ENCODE measurements around the gene KCNJ6.
"Not testable (repeated sequence)": the region's sequence is repeated elsewhere in the genome, so short reads cannot be mapped to it uniquely, and the experiment has no call there.

Gene KCNJ6

DNA sequence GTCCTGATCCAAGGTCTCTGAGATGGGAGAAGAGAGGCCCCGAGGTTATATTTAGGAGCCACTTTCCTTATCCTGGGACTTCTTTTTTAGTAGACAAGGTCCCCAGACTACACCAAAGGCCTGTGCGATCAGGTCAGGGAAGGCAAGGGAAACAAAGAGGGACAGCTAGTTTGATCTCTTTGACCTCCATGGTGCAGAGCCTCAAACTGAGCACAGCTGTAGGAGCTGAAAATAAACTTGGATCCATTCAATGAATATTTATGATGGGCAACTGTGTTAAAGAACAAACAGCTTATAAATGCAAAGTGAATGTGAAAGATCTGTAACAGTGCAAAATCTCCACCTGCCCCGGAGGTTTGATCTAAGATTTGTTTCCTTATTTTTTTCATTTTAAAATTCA lies 293.1 kb downstream of the KCNJ6 start:
- in situ Hi-C loops (cut with HindIII; ENCODE audit: low sequenced_read_pairs), result no loop called here

DNA sequence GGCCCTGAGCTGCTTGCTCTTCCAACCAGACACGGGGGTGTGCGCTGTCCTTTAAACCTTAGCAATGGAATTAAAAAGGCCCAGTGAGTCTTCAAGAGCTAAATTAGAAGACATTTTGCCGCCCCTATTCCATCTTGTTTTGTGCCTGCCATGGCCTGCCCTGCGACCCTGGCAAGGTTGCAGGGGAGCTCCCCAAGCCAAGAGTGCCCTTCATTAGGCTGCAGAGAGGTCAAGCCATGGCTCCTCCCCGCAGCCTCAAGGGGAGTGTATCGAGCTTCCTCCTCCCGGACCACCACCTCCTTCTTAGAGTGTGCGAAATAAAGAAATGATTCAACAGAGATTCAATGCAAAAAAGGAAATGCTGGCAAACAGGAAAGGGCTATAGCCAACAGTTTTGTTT lies 293.5 kb downstream of the KCNJ6 start:
- in situ Hi-C loops (cut with HindIII; ENCODE audit: low sequenced_read_pairs), result no loop called here

DNA sequence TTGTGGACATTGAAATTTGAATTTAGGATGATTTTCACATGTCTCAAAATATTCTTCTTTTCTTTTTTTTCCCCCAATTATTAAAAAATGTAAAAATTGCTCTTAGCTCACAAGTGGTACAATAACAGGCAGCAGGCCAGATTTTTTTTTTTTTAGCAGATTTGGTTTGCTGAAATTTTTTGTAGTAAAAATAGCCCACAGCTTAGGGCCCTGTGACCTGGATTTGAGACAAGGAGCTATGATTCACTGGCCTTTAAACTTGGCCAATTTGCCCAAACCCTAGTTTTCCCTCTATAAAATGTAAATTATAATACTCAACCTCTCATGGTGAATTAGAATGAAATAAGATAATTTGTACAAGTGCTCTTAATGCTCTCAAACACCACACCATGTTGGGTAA lies 295.9 kb downstream of the KCNJ6 start:
- in situ Hi-C loops (cut with HindIII; ENCODE audit: low sequenced_read_pairs), result no loop called here

DNA sequence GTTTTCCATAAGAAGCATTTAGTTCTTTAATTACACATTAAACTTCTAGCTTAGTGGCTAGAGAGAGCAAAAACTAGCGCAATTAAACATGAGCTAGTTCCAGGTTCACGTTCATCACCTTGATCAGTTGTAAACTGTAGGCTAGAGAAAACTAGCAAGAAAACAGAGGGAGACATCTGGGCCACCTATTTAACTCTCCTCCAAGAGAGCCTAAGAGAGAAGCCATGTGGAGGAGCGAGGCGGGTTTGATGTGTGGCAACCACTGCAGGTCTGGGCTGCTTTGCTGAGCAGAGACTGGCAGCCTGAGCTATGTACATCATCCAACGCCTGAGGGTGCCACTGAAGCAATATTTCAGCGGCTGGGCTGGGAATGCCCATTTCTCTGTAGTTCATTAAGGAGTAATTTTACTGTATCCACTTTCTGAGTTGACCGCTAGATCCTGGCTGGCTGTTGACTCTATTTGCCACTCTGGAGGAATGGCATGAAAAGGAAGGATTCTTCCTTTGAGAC lies 296.7 kb downstream of the KCNJ6 start:
- in situ Hi-C loops (cut with HindIII; ENCODE audit: low sequenced_read_pairs), result loop anchor here (10.0 kb wide), 1 partner anchor 735 kb away; no protein-coding TSS in a partner anchor

DNA sequence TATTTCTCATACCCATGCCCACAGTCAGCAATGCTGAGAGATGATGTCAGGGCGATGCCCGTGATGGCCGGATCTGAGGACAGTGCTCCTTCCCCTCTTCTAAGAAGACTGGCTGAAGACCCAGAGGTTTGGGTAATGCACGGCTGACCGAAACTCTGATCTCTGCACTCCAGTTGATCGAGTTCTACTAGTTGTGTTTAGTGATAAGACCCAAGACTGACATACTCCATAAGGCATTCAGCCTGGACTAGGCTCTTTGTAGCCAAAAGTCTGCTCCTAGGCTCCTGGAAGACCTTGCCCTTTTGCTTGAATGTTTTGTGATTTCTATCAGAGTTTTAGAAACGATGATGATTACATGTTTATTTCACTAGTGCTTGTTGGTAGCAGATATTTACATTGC lies 298.2 kb downstream of the KCNJ6 start:
- in situ Hi-C loops (cut with HindIII; ENCODE audit: low sequenced_read_pairs), result loop anchor here (10.0 kb wide), 1 partner anchor 737 kb away; no protein-coding TSS in a partner anchor

DNA sequence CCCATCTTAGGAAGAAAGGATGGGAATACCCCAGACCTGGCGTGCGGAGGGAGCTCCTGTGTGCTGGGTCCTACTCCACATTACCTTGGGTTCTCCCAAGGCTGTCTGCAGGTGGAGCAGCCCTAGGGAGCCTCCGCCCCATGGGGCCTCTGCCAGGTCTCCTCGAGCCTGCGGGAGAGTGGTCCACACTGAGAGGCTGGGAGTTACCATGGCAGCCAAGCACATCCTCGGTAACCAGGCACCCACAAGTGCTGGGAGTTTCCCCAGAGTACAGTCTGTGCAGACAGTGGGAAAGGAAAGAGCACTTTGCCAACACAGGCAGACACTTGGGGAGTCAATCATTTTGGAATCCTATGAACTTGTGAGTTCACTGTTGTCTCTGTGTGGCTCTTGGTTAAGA lies 300.3 kb downstream of the KCNJ6 start:
- in situ Hi-C loops (cut with HindIII; ENCODE audit: low sequenced_read_pairs), result loop anchor here (10.0 kb wide), 1 partner anchor 739 kb away; no protein-coding TSS in a partner anchor

DNA sequence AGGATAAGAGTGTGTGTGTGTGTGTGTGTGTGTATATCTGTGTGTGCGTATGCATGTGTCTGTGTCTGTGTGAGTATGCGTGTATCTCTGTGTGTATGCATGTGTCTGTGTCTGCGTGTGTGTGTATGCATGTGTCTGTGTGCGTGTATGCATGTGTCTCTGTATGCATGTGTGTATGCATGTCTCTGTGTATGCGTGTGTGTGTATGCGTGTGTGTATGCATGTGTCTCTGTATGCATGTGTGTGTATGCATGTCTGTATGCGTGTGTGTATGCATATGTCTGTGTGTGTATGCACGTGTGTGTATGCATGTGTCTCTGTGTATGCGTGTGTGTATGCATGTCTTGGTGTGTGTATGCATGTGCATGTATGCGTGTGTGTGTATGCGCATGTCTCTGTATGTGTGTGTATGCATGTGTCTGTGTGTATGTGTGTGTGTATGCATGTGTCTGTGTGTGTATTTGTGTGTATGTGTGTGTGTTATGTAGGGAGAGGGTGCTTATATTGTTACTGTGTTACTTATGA lies 301.8 kb downstream of the KCNJ6 start:
- in situ Hi-C loops (cut with HindIII; ENCODE audit: low sequenced_read_pairs), result loop anchor here (10.0 kb wide), 1 partner anchor 740 kb away; no protein-coding TSS in a partner anchor

DNA sequence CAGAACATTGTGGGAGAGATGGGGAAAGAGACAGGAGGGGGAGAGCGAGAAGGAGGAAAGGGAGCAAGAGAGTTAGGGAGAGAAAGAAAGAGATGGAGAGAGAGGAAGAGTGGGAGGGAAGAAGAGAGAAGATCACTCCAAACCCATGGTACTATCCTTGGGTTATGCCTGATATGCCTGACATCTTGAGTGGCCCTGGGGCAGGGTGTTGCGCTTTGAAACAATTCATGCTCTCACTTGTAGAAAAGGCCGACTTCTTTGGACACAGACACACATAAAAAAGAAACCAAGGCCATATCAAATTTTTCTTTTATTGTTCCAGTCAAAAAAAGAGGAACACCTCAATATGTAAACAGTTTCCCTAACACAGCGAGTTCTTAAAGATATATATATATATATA lies 309.2 kb downstream of the KCNJ6 start:
- in situ Hi-C loops (cut with HindIII; ENCODE audit: low sequenced_read_pairs), result no loop called here

DNA sequence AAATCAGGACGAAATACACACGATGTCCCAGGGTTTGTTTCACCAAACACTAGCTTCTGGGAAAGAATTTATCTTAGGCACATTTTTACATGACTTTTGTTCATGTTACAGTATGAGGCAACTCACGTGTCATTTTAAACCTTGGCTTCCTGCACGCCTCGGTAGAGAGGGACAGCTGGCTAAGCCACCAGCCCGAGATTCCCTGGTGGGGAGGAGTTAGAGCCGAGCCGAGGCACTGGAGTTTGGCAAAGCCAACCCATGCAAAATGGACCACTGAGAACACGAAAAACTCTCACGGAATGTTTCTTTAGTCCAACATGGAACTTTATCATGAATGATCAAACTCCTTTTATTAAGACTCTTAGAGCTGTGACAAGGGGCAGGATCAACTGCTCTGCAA lies 309.7 kb downstream of the KCNJ6 start:
- in situ Hi-C loops (cut with HindIII; ENCODE audit: low sequenced_read_pairs), result no loop called here

DNA sequence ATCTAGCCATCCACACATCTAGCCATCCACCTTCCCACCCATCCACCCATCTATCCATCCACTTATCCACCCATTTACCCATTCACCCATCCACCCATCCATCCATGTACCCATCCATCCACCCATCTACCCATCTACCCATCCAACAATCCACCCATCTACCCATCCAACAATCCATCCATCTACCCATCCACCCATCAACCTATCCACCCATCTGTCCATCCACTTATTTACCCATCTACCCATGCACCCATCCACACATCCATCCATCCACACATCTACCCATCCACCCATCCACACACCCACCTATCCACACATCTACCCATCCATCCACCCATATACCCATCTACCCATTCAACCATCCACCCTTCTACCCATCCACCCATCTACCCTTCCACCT lies 311.3 kb downstream of the KCNJ6 start:
- in situ Hi-C loops (cut with HindIII; ENCODE audit: low sequenced_read_pairs), result no loop called here

DNA sequence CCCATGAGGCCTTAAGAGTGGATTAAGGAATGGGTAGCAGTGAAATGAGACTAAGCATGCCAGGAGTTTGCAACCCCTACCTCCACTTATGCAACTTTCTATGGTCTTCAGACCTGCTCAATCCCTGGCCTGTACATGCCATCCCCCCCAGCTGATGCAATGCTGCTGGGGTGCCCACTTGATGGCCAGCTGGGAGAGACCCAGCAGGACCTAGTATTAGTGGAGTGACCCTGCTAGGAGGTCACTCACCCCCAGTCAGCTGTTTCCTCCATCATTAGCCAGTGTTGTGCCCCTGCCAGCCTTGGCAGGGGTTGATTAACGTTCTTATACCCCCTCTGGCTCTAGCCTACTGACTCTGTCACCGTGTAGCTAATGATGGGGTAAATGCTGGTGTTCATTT lies 313.1 kb downstream of the KCNJ6 start:
- in situ Hi-C loops (cut with HindIII; ENCODE audit: low sequenced_read_pairs), result no loop called here

DNA sequence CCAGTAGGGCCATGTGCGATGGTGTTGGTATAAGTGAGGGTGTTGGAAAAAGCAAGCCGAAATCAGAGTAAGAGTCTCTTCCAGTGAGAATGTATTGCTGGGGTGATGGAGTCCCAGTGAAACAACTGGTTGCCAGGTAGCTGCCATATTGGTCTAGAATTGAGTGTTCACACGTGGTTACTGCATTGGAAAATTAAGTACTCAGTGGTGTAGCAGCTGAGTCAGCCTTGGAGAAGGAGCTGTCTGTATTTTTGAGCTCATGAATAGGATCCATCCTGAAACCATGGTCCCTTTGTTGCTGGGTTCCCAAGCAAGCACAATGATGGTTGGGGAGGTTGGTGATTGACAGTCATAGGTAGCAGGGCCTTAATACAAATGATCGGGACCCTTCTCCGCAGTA lies 314.3 kb downstream of the KCNJ6 start:
- in situ Hi-C loops (cut with HindIII; ENCODE audit: low sequenced_read_pairs), result no loop called here

DNA sequence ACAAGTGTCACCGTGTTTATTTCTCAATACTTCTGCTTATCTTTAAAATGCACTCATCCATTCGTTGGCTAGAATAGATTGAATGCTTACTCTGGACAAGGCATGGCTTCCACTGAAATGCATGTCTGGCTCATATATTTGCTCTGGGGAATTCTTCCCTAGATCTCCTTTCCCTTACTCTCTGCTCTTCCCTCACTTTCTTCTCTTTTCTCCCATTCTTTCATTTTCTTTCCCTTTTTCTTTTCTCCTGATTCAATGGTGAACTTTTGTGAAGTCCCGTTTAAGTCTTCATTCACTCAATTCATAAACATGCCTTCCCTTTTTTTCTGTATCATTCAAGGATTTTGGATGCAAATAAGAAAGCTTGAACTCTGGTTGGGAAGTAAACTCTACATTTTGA lies 315.2 kb downstream of the KCNJ6 start:
- in situ Hi-C loops (cut with HindIII; ENCODE audit: low sequenced_read_pairs), result no loop called here

DNA sequence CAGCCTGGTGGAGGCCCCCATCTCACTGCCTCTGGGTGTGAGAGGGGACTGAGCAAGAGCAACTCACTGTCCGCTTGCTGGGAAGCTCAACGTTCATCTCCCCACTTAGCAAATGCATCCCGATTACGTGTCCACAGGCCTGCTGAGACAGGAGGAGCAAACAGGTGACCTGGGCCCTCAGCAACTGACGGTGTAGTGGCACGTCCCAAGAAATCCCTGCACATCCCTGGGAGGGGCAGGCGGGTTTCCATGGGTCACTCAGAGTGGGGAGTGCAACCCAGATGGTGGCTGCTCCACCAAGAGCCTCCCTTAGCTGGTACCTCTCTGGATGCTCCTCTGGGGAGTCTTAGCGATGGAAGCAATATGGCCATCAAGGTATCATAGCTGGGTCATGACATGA lies 320.3 kb downstream of the KCNJ6 start:
- in situ Hi-C loops (cut with HindIII; ENCODE audit: low sequenced_read_pairs), result no loop called here

DNA sequence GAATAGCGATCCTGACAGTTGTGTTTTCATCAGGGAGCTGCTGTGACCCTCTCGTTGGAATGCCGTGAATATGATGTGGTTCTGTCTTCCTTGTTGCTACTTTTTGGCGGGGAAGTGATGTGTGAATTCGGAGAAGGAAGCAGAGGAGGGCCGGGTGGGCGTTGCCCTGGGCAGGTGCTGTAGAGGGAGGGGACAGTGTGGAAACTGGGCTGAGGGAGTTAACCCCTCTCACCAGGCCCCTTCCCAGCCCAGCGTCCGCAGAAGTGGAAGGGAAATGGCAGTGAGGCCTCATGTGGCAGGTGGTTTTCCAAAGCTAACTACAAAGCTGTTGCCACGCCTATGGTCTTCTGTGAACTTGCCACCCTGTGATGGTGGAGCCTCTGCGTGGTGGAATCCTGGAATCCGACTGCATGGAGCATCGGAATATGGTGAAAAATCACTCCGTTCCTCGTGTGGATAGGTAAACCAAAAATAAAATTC lies 321.7 kb downstream of the KCNJ6 start:
- in situ Hi-C loops (cut with HindIII; ENCODE audit: low sequenced_read_pairs), result no loop called here

DNA sequence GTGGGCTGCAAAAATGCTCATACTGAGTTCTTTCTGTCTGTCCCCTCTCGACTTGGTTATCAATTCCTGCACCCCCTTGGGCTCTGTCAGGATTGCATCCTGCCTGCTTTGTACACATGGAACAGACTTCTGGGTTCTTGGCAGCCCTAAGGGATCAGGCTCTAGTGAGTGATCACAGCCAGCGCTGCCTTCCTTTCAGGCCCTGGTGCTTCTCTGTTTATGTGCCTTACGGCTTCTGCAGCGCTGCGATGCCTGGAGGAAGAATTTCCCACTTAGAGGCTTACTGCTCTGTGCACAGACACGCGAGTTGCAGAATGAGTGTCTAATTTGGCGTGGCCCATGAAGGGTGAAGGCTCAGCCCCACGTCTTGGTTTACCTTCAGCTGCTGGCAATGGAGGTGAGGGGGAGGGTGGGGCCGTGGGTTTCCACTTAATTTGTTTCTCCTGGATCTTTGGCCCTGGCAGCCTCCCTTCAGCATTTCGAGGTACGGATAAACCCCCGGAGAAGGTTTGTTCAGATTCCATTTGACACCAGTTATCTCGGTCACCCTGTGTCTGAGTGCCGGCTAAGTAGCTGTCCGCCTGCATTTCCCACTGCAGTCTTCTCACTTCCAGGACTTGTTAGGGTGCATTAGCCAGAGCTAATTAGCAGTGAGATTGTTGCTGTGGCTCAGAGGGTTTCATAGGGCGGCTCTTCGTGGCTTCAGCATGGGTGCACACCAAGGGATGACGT lies 322.4 kb downstream of the KCNJ6 start:
- in situ Hi-C loops (cut with HindIII; ENCODE audit: low sequenced_read_pairs), result no loop called here

DNA sequence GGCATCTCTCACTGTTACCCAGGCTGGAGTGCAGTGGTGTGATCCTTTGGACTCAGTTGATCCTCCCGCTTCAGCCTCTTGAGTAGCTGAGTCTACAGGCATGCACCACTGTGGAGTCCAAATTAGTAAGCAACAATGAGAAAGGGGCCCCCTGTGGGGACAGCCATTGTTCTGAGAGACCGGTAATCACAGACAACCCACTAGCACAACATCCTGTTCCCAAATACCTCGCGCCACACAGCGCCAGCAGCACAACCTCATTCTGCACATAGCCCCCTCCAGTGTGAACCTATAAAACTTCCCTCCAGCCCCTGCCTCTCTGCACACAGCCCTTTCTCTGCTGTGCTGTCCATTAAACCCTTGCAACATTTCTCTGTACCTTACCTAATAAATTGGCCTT lies 323.2 kb downstream of the KCNJ6 start:
- in situ Hi-C loops (cut with HindIII; ENCODE audit: low sequenced_read_pairs), result no loop called here

DNA sequence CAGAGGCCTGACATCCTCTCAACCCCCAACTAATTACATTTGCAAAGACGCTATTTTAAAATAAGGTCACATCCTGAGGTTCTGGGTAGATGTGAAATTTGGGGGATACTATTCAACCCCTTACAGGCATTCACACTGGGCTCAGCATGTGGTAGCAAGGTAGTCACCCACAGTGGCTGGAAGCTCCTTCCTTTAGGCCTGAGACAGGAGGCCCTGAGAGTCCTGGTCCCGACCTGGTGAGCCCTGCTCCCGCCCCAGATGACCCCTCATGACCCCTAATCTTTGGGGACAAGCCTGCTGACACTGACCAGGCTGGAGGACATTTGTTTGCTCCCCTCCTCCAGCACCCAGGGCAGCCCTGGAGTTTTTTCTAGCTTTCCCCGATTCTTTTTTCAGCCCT lies 323.8 kb downstream of the KCNJ6 start:
- in situ Hi-C loops (cut with HindIII; ENCODE audit: low sequenced_read_pairs), result no loop called here

DNA sequence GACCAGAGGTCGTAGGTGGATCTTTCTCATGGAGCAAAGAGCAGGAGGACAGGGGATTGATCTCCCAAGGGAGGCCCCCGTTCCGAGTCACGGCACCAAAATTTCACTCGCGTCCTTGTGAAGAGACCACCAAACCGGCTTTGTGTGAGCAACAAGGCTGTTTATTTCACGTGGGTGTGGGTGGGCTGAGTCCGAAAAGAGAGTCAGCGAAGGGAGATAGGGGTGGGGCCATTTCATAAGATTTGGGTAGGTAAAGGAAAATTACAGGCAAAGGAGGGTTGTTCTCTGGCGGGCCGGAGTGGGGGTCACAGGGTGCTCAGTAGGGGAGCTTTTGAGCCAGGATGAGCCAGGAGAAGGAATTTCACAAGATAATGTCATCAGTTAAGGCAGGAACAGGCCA lies 324.3 kb downstream of the KCNJ6 start:
- in situ Hi-C loops (cut with HindIII; ENCODE audit: low sequenced_read_pairs), result not testable (repeated sequence)

DNA sequence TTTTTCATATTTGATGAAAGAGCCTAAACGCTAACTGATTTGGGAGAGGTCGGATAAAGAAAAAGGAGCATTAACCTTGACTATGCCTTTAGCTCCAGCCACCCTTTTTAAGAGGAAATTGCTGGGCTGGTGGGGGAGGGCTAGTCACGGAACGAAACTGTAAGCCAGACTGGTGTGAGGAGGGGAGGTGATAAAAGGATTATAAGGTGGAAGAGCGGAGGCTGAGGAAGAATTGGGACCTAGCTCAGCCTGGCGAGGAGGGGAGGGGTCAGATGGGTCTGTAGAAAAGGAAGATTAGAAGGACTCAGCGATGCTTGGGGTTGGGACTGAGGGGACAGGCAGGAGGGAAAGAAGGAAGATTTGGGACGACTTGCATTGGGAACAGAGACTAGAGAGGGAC lies 325.4 kb downstream of the KCNJ6 start:
- in situ Hi-C loops (cut with HindIII; ENCODE audit: low sequenced_read_pairs), result not testable (repeated sequence)

DNA sequence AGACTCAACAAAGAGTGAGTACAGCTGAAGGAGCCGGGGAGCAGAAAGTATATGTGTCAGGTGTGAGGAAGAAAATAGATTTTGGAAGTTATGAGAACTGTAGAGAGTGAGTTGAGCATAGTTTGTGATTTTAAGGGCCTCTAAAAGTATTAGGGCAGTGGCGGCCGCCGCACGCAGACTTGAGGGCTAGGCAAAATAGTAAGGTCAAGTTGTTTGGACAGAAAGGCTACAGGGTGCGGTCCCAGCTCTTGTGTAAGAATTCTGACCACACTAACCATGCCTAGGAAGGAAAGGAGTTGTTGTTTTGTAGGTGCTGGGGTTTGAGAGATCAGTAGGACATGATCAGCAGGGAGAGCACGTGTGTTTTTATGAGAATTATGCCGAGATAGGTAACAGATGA lies 327.6 kb downstream of the KCNJ6 start:
- in situ Hi-C loops (cut with HindIII; ENCODE audit: low sequenced_read_pairs), result not testable (repeated sequence)

DNA sequence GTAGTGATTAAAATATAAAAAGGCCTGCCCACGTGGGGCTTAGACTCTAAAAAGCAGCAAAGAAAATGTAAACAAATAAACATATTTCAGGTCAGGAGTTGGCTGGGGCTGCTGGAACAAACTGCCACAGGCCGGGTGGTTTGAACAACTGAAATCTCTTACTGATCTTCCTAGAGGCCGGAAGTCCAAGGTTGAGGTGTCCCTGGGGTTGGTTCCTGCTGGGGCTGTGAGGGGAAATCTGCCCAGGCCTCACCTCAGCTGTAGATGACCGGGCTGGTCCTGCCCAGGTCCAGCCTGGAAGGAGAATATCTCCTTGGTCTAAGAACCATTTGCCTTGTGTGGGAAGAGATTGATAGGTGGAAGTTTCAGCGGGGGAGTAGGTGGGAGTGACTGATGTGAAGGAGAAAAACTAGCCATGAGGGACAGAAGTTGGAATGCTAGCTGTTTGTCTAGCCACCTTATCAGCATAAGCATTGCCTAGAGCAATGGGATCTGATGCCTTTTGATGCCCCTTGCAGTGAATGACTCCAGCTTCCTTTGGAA lies 328.6 kb downstream of the KCNJ6 start:
- in situ Hi-C loops (cut with HindIII; ENCODE audit: low sequenced_read_pairs), result no loop called here

Measured in DLD1 (cell line).